HEK293 (cell line): ENCODE measurements around the gene PID1.

Experiments used
- CTCF ChIA-PET: fragments of 350-600 bp; formaldehyde crosslinking; extraction: SDS; loops from one replicate; lab custom pipeline; 2021; ENCODE audit warnings: antibody characterized with exemption; lab: Yijun Ruan, JAX
- POLR2A ChIA-PET: fragments of 300-600 bp; formaldehyde crosslinking; extraction: SDS; loops from one replicate; lab custom pipeline; 2020; ENCODE audit warnings: antibody characterized with exemption, inconsistent platforms; lab: Yijun Ruan, JAX
- H3K27ac ChIP-seq: fragments of 200-500 bp; sonication (Bioruptor generic); 2 replicates; pipeline ENCODE4 v1.5.1; 2014; ENCODE audit warnings: low read depth, low read length, control low read depth, inconsistent platforms; ENCODE audit errors: extremely low read depth
- H3K36me3 ChIP-seq, 2 experiments: fragments of 200-500 bp in 1 of 2; sonication (Bioruptor generic) in 1 of 2; 1 replicate in 1 of 2; 2 replicates in 1 of 2; pipeline ENCODE4 v1.5.1; 2014 to 2017; ENCODE audit warnings: inconsistent platforms in 2 of 2, low read length in 2 of 2; ENCODE audit not compliant: control insufficient read depth in 2 of 2, insufficient read depth in 1 of 2
- H3K4me1 ChIP-seq: fragments of 200-500 bp; sonication (Bioruptor generic); 2 replicates; pipeline ENCODE4 v1.5.1; 2014; ENCODE audit warnings: mild to moderate bottlenecking, low read length, inconsistent platforms; ENCODE audit not compliant: control insufficient read depth, insufficient read depth
- H3K4me3 ChIP-seq: 2 replicates; pipeline ENCODE4 v1.5.1; 2011; ENCODE audit warnings: low read depth, mild to moderate bottlenecking, control low read depth, low read length, moderate library complexity
- H3K9me3 ChIP-seq: fragments of 200-500 bp; sonication (Bioruptor generic); 2 replicates; pipeline ENCODE4 v1.5.1; 2014; ENCODE audit warnings: low read depth, low read length, inconsistent platforms; ENCODE audit not compliant: control insufficient read depth, insufficient read depth
- GLI4 ChIP-seq: fragments of 450-650 bp; formaldehyde crosslinking; IDR thresholded peaks from 2 replicates; pipeline ENCODE4 v1.5.1; 2016; ENCODE audit warnings: missing biosample characterization, missing genetic modification characterization
- KLF16 ChIP-seq: fragments of 450-650 bp; formaldehyde crosslinking; IDR thresholded peaks from 2 replicates; pipeline ENCODE4 v1.5.1; 2017; ENCODE audit warnings: missing biosample characterization, missing genetic modification characterization
- TRIM28 ChIP-seq: IDR thresholded peaks from 2 replicates; pipeline ENCODE4 v1.6.1; 2011; ENCODE audit warnings: low read length, control low read depth, borderline replicate concordance
- YY1 ChIP-seq: fragments of 450-650 bp; formaldehyde crosslinking; IDR thresholded peaks from 2 replicates; pipeline ENCODE4 v1.5.1; 2018; ENCODE audit warnings: missing biosample characterization, missing genetic modification characterization
- ZBTB17 ChIP-seq: fragments of 450-650 bp; formaldehyde crosslinking; IDR thresholded peaks from 2 replicates; pipeline ENCODE4 v1.5.1; 2016; ENCODE audit warnings: missing biosample characterization, missing genetic modification characterization
- ZBTB21 ChIP-seq: fragments of 450-650 bp; formaldehyde crosslinking; IDR thresholded peaks from 2 replicates; pipeline ENCODE4 v1.5.1; 2017; ENCODE audit warnings: missing biosample characterization, missing genetic modification characterization
- ZFHX2 ChIP-seq: fragments of 450-650 bp; formaldehyde crosslinking; conservative IDR thresholded peaks from 2 replicates; pipeline ENCODE4 v1.5.1; 2016; ENCODE audit warnings: missing biosample characterization, missing genetic modification characterization
- ZNF114 ChIP-seq: fragments of 450-650 bp; formaldehyde crosslinking; IDR thresholded peaks from 2 replicates; pipeline ENCODE4 v1.5.0; 2017; ENCODE audit warnings: missing biosample characterization, missing genetic modification characterization
- ZNF121 ChIP-seq: fragments of 450-650 bp; formaldehyde crosslinking; IDR thresholded peaks from 2 replicates; pipeline ENCODE4 v1.5.1; 2016; ENCODE audit warnings: missing biosample characterization, missing genetic modification characterization
- ZNF140 ChIP-seq: fragments of 450-650 bp; formaldehyde crosslinking; IDR thresholded peaks from 2 replicates; pipeline ENCODE4 v1.5.1; 2016; ENCODE audit warnings: missing biosample characterization, missing genetic modification characterization
- ZNF184 ChIP-seq: fragments of 450-650 bp; IDR thresholded peaks from 2 replicates; pipeline ENCODE4 v1.5.1; 2018; ENCODE audit warnings: missing biosample characterization, mild to moderate bottlenecking, missing genetic modification characterization
- ZNF211 ChIP-seq: fragments of 450-650 bp; formaldehyde crosslinking; IDR thresholded peaks from 2 replicates; pipeline ENCODE4 v1.5.1; 2016; ENCODE audit warnings: low read depth, missing biosample characterization, missing genetic modification characterization
- ZNF223 ChIP-seq: fragments of 450-650 bp; formaldehyde crosslinking; IDR thresholded peaks from 2 replicates; pipeline ENCODE4 v1.5.1; 2016; ENCODE audit warnings: missing biosample characterization, missing genetic modification characterization
- ZNF266 ChIP-seq: fragments of 450-650 bp; formaldehyde crosslinking; IDR thresholded peaks from 2 replicates; pipeline ENCODE4 v1.5.1; 2016; ENCODE audit warnings: missing biosample characterization, missing genetic modification characterization, low read depth
- ZNF394 ChIP-seq: fragments of 450-650 bp; formaldehyde crosslinking; IDR thresholded peaks from 2 replicates; pipeline ENCODE4 v1.5.1; 2016; ENCODE audit warnings: missing biosample characterization, missing genetic modification characterization, mild to moderate bottlenecking, moderate library complexity, borderline replicate concordance
- ZNF473 ChIP-seq: fragments of 450-650 bp; formaldehyde crosslinking; IDR thresholded peaks from 2 replicates; pipeline ENCODE4 v1.5.1; 2017; ENCODE audit warnings: missing biosample characterization, missing genetic modification characterization
- ZNF624 ChIP-seq: fragments of 450-650 bp; formaldehyde crosslinking; IDR thresholded peaks from 2 replicates; pipeline ENCODE4 v1.5.1; 2017; ENCODE audit warnings: missing biosample characterization, missing genetic modification characterization
- ZNF639 ChIP-seq: fragments of 450-650 bp; formaldehyde crosslinking; IDR thresholded peaks from 2 replicates; pipeline ENCODE4 v1.5.1; 2016; ENCODE audit warnings: missing biosample characterization, missing genetic modification characterization
- ZNF701 ChIP-seq: fragments of 450-650 bp; formaldehyde crosslinking; IDR thresholded peaks from 2 replicates; pipeline ENCODE4 v1.5.1; 2016; ENCODE audit warnings: missing biosample characterization, missing genetic modification characterization
- ZNF792 ChIP-seq: fragments of 450-650 bp; formaldehyde crosslinking; IDR thresholded peaks from 2 replicates; pipeline ENCODE4 v1.5.1; 2016; ENCODE audit warnings: missing biosample characterization, missing genetic modification characterization
- ZNF837 ChIP-seq: fragments of 450-650 bp; formaldehyde crosslinking; IDR thresholded peaks from 2 replicates; pipeline ENCODE4 v1.5.1; 2016; ENCODE audit warnings: missing biosample characterization, missing genetic modification characterization
- TF ChIP-seq, protein P1 (sequence below): sonication (generic); formaldehyde crosslinking; IDR thresholded peaks from 2 replicates; pipeline ENCODE4 v1.8.1; 2022; ENCODE audit warnings: mild to moderate bottlenecking, moderate library complexity, missing genetic modification reagents
- TF ChIP-seq, protein P2 (sequence below): fragments of 450-650 bp; formaldehyde crosslinking; IDR thresholded peaks from 2 replicates; pipeline ENCODE4 v1.5.1; 2016; ENCODE audit warnings: missing biosample characterization, missing genetic modification characterization

Gene PID1

DNA sequence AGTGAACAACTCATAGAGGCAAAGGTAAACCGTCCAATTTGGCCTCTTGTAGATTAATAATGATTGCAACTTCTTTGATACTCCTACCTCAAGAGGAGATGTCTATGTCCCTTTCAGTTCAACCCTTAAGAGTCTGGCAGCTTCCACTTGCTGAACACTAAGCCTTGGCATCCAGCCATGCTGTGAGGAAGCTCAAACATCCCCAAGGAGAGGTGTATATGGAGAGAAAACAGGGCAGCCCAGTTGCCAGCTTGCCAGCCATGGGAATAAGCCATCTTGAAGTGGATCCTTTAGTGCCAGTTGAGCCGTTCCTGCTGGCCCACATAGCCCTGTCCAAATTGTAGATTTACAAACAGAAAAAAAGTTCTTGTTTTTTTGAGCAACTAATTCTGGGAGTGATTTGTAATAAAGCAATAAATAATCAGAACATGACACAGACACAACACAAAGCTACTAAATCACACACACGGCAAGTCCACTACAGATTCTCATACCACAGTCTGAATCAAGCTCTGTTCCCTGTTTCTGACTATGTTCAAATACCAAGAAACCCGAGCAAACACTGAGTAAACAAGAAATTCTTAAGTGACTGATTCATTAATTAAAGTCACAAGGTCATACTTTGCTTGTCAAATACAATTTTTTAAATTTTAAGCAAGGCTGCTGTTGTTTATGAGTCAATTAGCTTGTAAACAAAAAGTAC lies 96.1 kb downstream of the PID1 start:
- Histone ChIP-seq H3K36me3 (no peaks in the 10 kb centered on the region), H3K27ac (no peak overlapping the region), H3K4me1 (no peaks in the 10 kb centered on the region), H3K4me3 (no peak overlapping the region), H3K9me3 (no peaks in the 10 kb centered on the region)
- ChIA-PET POLR2A (no interaction called here), CTCF (interaction anchor here (0.6 kb wide), 1 partner anchor 666 kb away, joined by 3 read pairs; no protein-coding TSS in a partner anchor)
- TF ChIP-seq ZBTB21 (tag by site-specific recombination) = no peak
- TF ChIP-seq ZNF211 (tag by site-specific recombination) = no peak
- no peak for TF ChIP-seq ZNF792 (tag by site-specific recombination)
- no peak for TF ChIP-seq ZNF184 (tag by site-specific recombination)
- TF ChIP-seq KLF16 (tag by site-specific recombination) = no peak
- TF ChIP-seq ZNF114 (tag by site-specific recombination) = no peak
- TF ChIP-seq YY1 (tag by site-specific recombination) = no peak
- TF ChIP-seq GLI4 (tag by site-specific recombination) = no peak
- no peak for TF ChIP-seq ZNF223 (tag by site-specific recombination)
- no peak for TF ChIP-seq ZNF140
- TF ChIP-seq ZNF624 = no peak
- no peak for TF ChIP-seq ZBTB17
- no peak for TF ChIP-seq TRIM28
- TF ChIP-seq ZNF639 (tag by site-specific recombination) = no peak

GRCh38 chr2:229173825-229174359 lies 97.2 kb downstream of the PID1 start:
- ChIA-PET CTCF (no interaction called here), POLR2A (no interaction called here)
- Histone ChIP-seq H3K36me3 (no peaks in the 10 kb centered on the region), H3K4me1 (no peaks in the 10 kb centered on the region), H3K27ac (no peak overlapping the region), H3K4me3 (no peak overlapping the region), H3K9me3 (no peaks in the 10 kb centered on the region)
- TF ChIP-seq ZNF473 (tag by site-specific recombination) (no peak), ZFHX2 (tag by site-specific recombination) (no peak), ZNF701 (tag by site-specific recombination) (no peak), ZNF266 (no peak), ZNF121 (tag by site-specific recombination) (no peak), ZNF394 (tag by site-specific recombination) (no peak), ZNF837 (no peak)
- TF ChIP-seq, protein P1, sequence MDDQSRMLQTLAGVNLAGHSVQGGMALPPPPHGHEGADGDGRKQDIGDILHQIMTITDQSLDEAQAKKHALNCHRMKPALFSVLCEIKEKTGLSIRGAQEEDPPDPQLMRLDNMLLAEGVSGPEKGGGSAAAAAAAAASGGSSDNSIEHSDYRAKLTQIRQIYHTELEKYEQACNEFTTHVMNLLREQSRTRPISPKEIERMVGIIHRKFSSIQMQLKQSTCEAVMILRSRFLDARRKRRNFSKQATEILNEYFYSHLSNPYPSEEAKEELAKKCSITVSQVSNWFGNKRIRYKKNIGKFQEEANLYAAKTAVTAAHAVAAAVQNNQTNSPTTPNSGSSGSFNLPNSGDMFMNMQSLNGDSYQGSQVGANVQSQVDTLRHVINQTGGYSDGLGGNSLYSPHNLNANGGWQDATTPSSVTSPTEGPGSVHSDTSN (CRISPR knock-in tag) = no peak
- TF ChIP-seq, protein P2, sequence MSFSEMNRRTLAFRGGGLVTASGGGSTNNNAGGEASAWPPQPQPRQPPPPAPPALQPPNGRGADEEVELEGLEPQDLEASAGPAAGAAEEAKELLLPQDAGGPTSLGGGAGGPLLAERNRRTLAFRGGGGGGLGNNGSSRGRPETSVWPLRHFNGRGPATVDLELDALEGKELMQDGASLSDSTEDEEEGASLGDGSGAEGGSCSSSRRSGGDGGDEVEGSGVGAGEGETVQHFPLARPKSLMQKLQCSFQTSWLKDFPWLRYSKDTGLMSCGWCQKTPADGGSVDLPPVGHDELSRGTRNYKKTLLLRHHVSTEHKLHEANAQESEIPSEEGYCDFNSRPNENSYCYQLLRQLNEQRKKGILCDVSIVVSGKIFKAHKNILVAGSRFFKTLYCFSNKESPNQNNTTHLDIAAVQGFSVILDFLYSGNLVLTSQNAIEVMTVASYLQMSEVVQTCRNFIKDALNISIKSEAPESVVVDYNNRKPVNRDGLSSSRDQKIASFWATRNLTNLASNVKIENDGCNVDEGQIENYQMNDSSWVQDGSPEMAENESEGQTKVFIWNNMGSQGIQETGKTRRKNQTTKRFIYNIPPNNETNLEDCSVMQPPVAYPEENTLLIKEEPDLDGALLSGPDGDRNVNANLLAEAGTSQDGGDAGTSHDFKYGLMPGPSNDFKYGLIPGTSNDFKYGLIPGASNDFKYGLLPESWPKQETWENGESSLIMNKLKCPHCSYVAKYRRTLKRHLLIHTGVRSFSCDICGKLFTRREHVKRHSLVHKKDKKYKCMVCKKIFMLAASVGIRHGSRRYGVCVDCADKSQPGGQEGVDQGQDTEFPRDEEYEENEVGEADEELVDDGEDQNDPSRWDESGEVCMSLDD (tag by site-specific recombination) = no peak
